ENCODE results near the gene KRT79. TPM values are rescaled to one million over a fixed set of nuclear protein-coding genes. Genes with fewer than 3 reads are reported as not detected.

The KRT79 gene
- total and polyA plus RNA-seq, 2 donors (not counting 1 experiment from before 2014, with no cell fraction given): not detected

- DNase-seq (ENCODE audit: low read depth in 2 of 2): no peak
- TF ChIP-seq EZH2 (IDR thresholded peaks at IDR 0.05; ENCODE audit: low read length, missing control alignments) (no peak), CTCF (conservative IDR thresholded peaks at IDR 0.05 in 1 of 2, IDR thresholded peaks at IDR 0.05 in 1 of 2; ENCODE audit: low read depth in 1 of 2, low read length in 2 of 2) (no peak)
- Histone ChIP-seq H3K36me3 (ENCODE audit: control insufficient read depth, insufficient read depth, low read length) (no peaks in the 10 kb centered on the region), H4K20me1 (ENCODE audit: control insufficient read depth, extremely low read depth, insufficient read depth, low read length) (no peaks in the 10 kb centered on the region), H3K4me3 (replicated peaks in 1 of 4; ENCODE audit: control extremely low read depth in 1 of 4, insufficient read depth in 1 of 4, low read depth in 3 of 4, low read length in 4 of 4) (no peak overlapping the region), H3K27me3 (ENCODE audit: control insufficient read depth, insufficient read depth, low read length) (peaks cover 4% of the 10 kb centered on the region), H3K9me3 (ENCODE audit: control insufficient read depth, insufficient read depth, low read depth, low read length) (no peaks in the 10 kb centered on the region), H3K79me2 (ENCODE audit: control insufficient read depth, insufficient read depth, low read length) (no peaks in the 10 kb centered on the region), H3K9ac (ENCODE audit: insufficient read depth, low read length) (no peak overlapping the region), H3K27ac (ENCODE audit: insufficient read depth, low read length) (no peak overlapping the region), H3K4me1 (ENCODE audit: control insufficient read depth, extremely low read depth, insufficient read depth, low read length) (no peaks in the 10 kb centered on the region), H3K4me2 (ENCODE audit: extremely low read depth, insufficient read depth, low read length) (no peak overlapping the region), H2AFZ (ENCODE audit: low read length) (no peak overlapping the region)
Measured at GRCh38 chr12:52809166-52809565, 24.9 kb downstream of the KRT79 start.

GRCh38 chr12:52808573-52809160, 25.4 kb downstream of the KRT79 start:
- Histone ChIP-seq H3K27me3 (ENCODE audit: control insufficient read depth, insufficient read depth, low read length) (peaks cover 4% of the 10 kb centered on the region), H4K20me1 (ENCODE audit: control insufficient read depth, extremely low read depth, insufficient read depth, low read length) (no peaks in the 10 kb centered on the region), H3K4me3 (replicated peaks in 1 of 4; ENCODE audit: control extremely low read depth in 1 of 4, insufficient read depth in 1 of 4, low read depth in 3 of 4, low read length in 4 of 4) (no peak overlapping the region), H3K4me2 (ENCODE audit: extremely low read depth, insufficient read depth, low read length) (no peak overlapping the region), H3K36me3 (ENCODE audit: control insufficient read depth, insufficient read depth, low read length) (no peaks in the 10 kb centered on the region), H2AFZ (ENCODE audit: low read length) (no peak overlapping the region), H3K4me1 (ENCODE audit: control insufficient read depth, extremely low read depth, insufficient read depth, low read length) (no peaks in the 10 kb centered on the region), H3K27ac (ENCODE audit: insufficient read depth, low read length) (no peak overlapping the region), H3K79me2 (ENCODE audit: control insufficient read depth, insufficient read depth, low read length) (no peaks in the 10 kb centered on the region), H3K9ac (ENCODE audit: insufficient read depth, low read length) (no peak overlapping the region), H3K9me3 (ENCODE audit: control insufficient read depth, insufficient read depth, low read depth, low read length) (no peaks in the 10 kb centered on the region)
- no peak for DNase-seq (ENCODE audit: low read depth in 2 of 2)
- TF ChIP-seq CTCF (conservative IDR thresholded peaks at IDR 0.05 in 1 of 2, IDR thresholded peaks at IDR 0.05 in 1 of 2; ENCODE audit: low read depth in 1 of 2, low read length in 2 of 2) (no peak), EZH2 (IDR thresholded peaks at IDR 0.05; ENCODE audit: low read length, missing control alignments) (no peak)

GRCh38 chr12:52807544-52808470, 26.3 kb downstream of the KRT79 start:
- no peak overlapping the region for H3K27ac ChIP-seq (ENCODE audit: insufficient read depth, low read length)
- DNase-seq (ENCODE audit: low read depth in 2 of 2): no peak
- H3K79me2 ChIP-seq (ENCODE audit: control insufficient read depth, insufficient read depth, low read length): no peaks in the 10 kb centered on the region
- no peaks in the 10 kb centered on the region for H4K20me1 ChIP-seq (ENCODE audit: control insufficient read depth, extremely low read depth, insufficient read depth, low read length)
- no peaks in the 10 kb centered on the region for H3K4me1 ChIP-seq (ENCODE audit: control insufficient read depth, extremely low read depth, insufficient read depth, low read length)
- no peaks in the 10 kb centered on the region for H3K36me3 ChIP-seq (ENCODE audit: control insufficient read depth, insufficient read depth, low read length)
- TF ChIP-seq CTCF (conservative IDR thresholded peaks at IDR 0.05 in 1 of 2, IDR thresholded peaks at IDR 0.05 in 1 of 2; ENCODE audit: low read depth in 1 of 2, low read length in 2 of 2) (no peak), EZH2 (IDR thresholded peaks at IDR 0.05; ENCODE audit: low read length, missing control alignments) (no peak)
- H3K27me3 ChIP-seq (ENCODE audit: control insufficient read depth, insufficient read depth, low read length): peaks cover 4% of the 10 kb centered on the region
- H2AFZ ChIP-seq (ENCODE audit: low read length): no peak overlapping the region
- H3K9me3 ChIP-seq (ENCODE audit: control insufficient read depth, insufficient read depth, low read depth, low read length): no peaks in the 10 kb centered on the region
- H3K9ac ChIP-seq (ENCODE audit: insufficient read depth, low read length): no peak overlapping the region
- no peak overlapping the region for H3K4me2 ChIP-seq (ENCODE audit: extremely low read depth, insufficient read depth, low read length)
- H3K4me3 ChIP-seq (replicated peaks in 1 of 4; ENCODE audit: control extremely low read depth in 1 of 4, insufficient read depth in 1 of 4, low read depth in 3 of 4, low read length in 4 of 4): no peak overlapping the region

Measured in fibroblast of lung (primary cell).